ENCODE measurements around the gene EFNA3.
A peak's percentile ranks its signal among the peaks of the same experiment; 100 is the strongest.

Gene EFNA3

GRCh38 chr1:155131285-155131684 is 52.6 kb downstream of the EFNA3 start:
- no peak for DNase-seq (ENCODE audit: low read depth, low spot score)

- no peak for DNase-seq (ENCODE audit: low read depth, low spot score)
These were observed 53.2 kb downstream of the EFNA3 start for GRCh38 chr1:155131856-155132255.

- no peak for DNase-seq (ENCODE audit: low read depth, low spot score)
These were observed 55.2 kb downstream of the EFNA3 start for GRCh38 chr1:155133799-155134281.

- DNase-seq (ENCODE audit: low read depth, low spot score), result no peak
These were observed 55.7 kb downstream of the EFNA3 start for GRCh38 chr1:155134322-155134721.

- no peak for DNase-seq (ENCODE audit: low read depth, low spot score)
These were observed 56.3 kb downstream of the EFNA3 start for GRCh38 chr1:155134880-155135414.

- DNase-seq (ENCODE audit: low read depth, low spot score), result peak; percentile 79
These were observed 56.9 kb downstream of the EFNA3 start, which contains the start of gene SLC50A1 for GRCh38 chr1:155135415-155136028. Gene SLC50A1, plus strand, starts transcription at chr1:155135852. Its CDS starts 60 bp downstream, at chr1:155135912.

- DNase-seq (ENCODE audit: low read depth, low spot score), result no peak
These were observed 58.1 kb downstream of the EFNA3 start for GRCh38 chr1:155136748-155137147.

All from activated naive CD8-positive, alpha-beta T cell treated with anti-CD3 and anti-CD28 coated beads, Interleukin-2, amount 50 U/mL, for 16 hours (primary cell).